Limb (tissue), 2 donors: ENCODE results near the gene LST1.
"Not testable (repeated sequence)": the region's sequence is repeated elsewhere in the genome, so short reads cannot be mapped to it uniquely, and the experiment has no call there.

ENCODE experiments used
- DNase-seq, 2 donors: peaks; one replicate each; pipeline ENCODE4 v3.0.0-alpha.2; 2016; ENCODE audit errors: extremely low spot score in 2 of 2

The LST1 gene

GRCh38 chr6:31586008-31586407, at the start of gene LST1:
TSS of gene LST1 (plus strand) at chr6:31586277. CDS start at chr6:31587300, 1,023 bp downstream.
- no peak for DNase-seq

DNA sequence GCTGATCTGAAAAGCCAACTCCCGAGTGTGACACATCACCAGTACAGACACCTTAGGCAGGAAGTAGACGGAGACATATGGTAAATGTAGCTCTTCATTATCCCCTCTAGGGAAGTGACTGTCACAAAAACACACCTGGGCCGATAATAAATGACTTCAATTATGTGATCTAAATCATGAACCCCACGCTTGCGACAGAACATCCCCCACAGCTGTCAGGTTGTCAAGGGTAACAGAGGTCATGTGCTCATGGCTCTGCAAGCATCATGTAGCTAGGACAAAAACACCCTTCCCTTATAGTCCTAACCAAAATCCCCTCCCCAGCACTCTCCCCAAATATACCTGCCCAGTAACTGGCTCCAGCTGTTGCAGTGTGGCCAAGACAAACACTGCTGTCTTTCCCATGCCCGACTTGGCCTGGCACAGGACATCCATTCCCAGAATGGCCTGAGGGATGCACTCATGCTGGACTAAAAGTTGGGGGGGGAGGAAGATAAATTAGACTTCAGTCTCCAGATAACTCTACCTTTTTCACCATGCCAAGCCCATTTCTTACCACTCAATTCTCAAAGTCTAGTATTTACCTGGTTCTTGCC, 47.2 kb upstream of the LST1 start:
- DNase-seq, result no peak

- no peak for DNase-seq
Measured at GRCh38 chr6:31540640-31541039, 45.4 kb upstream of the LST1 start.

GRCh38 chr6:31541059-31541657, 44.9 kb upstream of the LST1 start:
- peak in 1 of 2 donors; percentile 57 for DNase-seq

- DNase-seq, result peak; percentile 94 to 97
Measured at GRCh38 chr6:31541658-31542521, 44.2 kb upstream of the LST1 start, which contains the start of gene DDX39B. TSS of gene DDX39B (minus strand) at chr6:31542003. CDS start at chr6:31540532, 1,471 bp downstream.

GRCh38 chr6:31543639-31544038, 42.4 kb upstream of the LST1 start:
- DNase-seq, result no peak

DNA sequence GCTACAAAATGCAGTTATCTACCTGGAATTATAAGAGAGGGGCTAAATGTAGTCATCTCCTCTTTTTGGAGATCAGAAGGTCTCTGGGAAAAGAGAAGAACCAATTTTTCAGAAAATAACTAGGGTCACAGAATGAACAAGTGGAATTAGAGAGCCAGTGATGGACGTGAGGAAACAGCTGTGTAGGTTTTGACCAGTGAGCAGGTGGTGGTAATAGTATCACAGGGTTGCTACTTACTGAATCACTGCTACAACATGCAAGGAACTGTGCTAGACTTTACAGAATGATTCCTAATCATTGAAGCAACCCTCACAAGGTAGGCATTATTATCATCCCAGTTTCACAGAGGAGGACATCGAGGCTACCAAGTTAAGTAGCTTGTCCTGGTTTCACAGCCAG, 41.4 kb upstream of the LST1 start:
- DNase-seq, result no peak

DNA sequence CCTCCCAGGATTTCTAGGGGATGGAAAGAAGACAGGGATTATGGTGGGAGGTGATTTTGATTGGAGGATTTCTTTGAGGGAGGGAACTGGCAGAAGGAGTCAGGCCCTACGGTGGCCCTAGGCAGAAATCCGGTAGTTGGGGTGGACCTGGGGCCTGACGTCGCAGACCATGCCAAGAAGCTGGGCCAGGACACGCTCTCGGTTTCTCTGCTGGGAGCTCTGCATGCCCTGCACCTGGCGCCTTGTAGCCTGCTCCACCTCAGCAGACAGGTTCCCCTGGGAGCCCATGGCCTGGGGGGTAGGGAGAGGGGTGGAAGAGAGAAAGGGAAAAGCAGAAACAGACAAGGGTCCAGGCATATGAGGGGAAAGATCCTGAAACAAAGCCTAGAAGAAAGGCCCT, 40.8 kb upstream of the LST1 start:
- no peak for DNase-seq

DNA sequence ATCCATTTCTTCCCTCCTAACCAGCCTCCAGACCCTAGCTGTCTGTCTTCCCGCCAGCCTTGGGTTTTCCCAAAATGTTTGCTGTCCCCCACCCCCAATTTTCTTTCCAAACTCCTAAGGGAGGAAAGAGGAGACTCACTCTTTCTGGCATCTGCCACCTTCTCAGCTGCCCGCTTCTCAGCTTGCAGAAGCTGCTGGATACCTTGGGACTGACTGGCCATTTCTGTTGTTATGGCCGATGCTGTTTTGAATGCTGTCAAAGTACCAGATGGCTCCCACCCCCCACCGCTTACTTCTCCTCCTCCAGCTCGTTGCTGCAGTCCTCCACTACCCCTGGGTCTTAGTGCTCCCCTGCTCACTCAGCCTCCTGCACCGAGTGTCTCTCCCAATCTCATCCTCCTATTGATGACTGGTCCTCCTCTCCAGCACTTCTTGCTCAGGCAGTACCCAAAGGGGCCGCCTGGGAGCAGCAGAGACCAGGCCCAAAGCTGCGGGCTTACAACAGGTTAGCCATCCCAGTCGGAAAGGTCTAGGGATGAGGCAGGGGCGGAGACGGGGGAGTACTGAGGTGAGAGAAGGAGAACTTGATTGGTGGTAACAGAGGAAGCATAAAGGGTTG, 39.6 kb upstream of the LST1 start, which contains the start of gene ATP6V1G2:
TSS of gene ATP6V1G2 (minus strand) at position 270 of the 619 bp plus-strand sequence. CDS start at position 221, 49 bp downstream.
- DNase-seq, result peak; percentile 89 to 95

GRCh38 chr6:31546958-31547726, 38.9 kb upstream of the LST1 start, which contains the start of gene NFKBIL1:
TSS of gene NFKBIL1 (plus strand) at chr6:31547608. CDS start at chr6:31547695, 87 bp downstream.
- DNase-seq, result peak; percentile 94 to 99

GRCh38 chr6:31547727-31548543, 38.1 kb upstream of the LST1 start:
- DNase-seq, result peak in 1 of 2 donors; percentile 39

- DNase-seq, result no peak
Measured at GRCh38 chr6:31548544-31548873, 37.6 kb upstream of the LST1 start.

DNA sequence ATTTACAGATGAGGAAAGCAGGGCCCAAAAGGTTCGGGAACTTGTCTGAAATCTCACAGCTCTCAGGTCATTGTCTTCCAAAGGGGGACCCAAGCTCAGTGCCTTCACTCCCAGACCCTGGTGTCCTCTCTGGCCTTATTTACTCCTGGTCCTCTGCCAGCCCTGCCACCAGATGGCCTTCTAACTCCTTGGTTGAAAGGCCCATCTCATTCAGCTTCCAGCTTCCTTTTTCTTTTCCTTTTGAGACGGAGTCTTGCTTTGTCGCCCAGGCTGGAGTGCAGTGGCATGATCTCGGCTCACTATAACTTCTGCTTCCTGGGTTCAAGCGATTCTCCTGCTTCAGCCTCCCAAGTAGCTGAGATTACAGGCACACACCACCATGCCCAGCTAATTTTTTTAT, 34.7 kb upstream of the LST1 start:
- DNase-seq, result not testable (repeated sequence)

DNA sequence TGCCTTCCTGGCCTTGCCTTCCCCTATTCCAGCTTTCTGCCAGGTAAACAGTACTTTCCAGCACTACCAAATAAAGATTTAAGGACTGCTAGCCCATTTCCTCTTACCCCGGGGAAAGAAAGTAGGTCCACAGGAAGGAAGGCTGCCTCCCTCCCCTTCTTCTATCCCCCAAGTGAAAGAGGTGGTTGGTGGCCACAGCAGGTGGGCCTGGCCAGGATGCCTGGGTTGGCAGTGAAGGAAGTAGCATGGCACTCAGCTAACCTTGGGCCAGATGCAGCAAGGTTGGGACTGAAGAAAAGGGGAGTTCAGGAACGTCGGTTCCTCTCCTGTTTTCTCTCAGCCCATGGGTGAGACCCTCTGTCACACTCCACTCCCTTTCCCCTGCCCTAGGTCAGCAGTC, 29.8 kb upstream of the LST1 start:
- no peak for DNase-seq

GRCh38 chr6:31557443-31558317, 28.4 kb upstream of the LST1 start:
- no peak for DNase-seq

DNA sequence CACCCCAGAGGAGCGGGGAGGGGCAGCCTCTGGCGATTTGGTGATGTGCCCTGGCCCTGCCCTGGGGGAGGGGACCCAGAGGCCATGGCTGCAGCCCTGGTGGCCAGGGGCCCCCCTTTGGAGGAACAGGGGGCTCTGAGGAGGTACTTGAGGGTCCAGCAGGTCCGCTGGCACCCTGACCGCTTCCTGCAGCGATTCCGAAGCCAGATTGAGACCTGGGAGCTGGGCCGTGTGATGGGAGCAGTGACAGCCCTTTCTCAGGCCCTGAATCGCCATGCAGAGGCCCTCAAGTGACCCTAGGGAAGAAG, 27.8 kb upstream of the LST1 start:
- no peak for DNase-seq

DNA sequence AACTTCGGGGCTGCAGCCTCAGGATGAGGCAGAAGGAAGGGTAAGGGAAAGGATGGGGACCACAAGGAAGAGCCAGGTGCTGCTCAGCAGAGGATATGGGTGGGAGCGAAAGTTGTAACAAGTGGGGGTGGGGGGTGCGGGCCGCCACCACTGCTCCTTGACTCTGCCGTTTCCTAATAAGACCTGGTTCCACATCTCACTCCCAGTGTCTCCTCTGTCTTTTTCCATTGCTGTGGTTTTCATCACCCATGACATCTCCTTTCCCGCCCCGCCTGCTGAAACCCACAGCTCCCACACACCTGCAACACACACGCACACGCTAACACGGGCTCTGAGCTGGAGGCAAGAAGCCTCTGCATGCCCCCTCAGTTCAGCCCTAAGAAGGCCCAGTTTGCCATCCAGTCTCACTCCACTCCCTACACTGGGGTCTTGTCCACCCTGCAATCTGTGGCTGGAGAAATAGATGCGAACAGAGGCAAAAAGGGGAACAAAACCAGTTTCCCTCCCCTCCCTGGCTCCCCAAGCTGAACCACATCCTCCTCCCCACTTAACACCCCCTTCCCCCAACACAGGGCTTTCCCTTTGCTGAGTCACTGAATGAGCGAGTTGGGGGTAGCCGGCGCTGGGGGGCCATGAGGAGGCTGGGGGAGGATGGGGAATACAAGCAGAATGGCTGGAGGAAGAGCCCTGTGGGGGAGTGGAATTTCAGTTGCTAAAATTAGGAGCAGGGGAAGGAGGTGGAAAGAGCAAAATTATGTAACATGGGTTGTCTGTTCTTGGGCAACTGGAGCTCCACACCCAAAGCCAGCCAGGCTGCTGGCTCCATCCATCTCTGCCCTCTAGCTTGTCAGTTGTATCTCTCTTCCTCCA, 27.2 kb upstream of the LST1 start:
- no peak for DNase-seq

DNA sequence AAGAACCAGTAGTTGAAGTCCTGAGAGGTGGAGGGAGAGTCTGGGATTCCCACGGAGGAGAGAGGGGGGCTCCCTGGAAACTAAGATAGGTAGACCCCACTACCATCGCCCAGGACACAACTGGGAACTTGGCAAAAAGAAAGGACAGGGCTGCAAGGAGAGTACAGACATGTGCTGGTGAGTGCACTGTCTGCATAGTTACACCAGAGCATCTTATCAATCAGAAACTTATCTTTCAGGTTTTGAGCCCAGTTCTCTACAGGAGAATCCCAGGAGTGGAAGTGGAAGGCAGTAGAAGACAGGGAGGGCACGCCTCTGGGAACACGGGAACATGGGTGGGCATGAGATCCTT, 26.5 kb upstream of the LST1 start:
- DNase-seq, result no peak
